GM12892 (cell line): ENCODE data around the gene UBLCP1.
"Not testable (repeated sequence)": the region's sequence is repeated elsewhere in the genome, so short reads cannot be mapped to it uniquely, and the experiment has no call there.

Source experiments
- DNase-seq: peaks from one replicate; pipeline ENCODE4 v3.0.0; 2011; ENCODE audit not compliant: insufficient read length
- FAIRE-seq: peaks from 2 replicates; lab custom pipeline; 2011; peaks lifted over from hg19 to GRCh38; lab: Jason Lieb, UNC
- POLR2A ChIP-seq: IDR thresholded peaks from 2 replicates; pipeline ENCODE4 v1.6.1; 2011; ENCODE audit warnings: low read depth, low read length, control low read depth
- POLR2AphosphoS5 ChIP-seq: IDR thresholded peaks from 2 replicates; pipeline ENCODE4 v1.6.1; 2011; ENCODE audit warnings: low read depth, low read length, control low read depth
- TAF1 ChIP-seq: IDR thresholded peaks from 2 replicates; pipeline ENCODE4 v1.6.1; 2011; ENCODE audit warnings: low read depth, mild to moderate bottlenecking, control low read depth, low read length, borderline replicate concordance

UBLCP1 gene

GRCh38 chr5:159301466-159301865, 38.4 kb downstream of the UBLCP1 start:
- no peak for TF ChIP-seq POLR2AphosphoS5
- no peak for TF ChIP-seq TAF1
- no peak for TF ChIP-seq POLR2A
- DNase-seq (no peak), FAIRE-seq (no peak)

- not testable (repeated sequence) for DNase-seq, FAIRE-seq
These were observed 39.1 kb downstream of the UBLCP1 start for GRCh38 chr5:159301929-159302860.

GRCh38 chr5:159303286-159303685, 40.2 kb downstream of the UBLCP1 start:
- FAIRE-seq = no peak
- no peak for DNase-seq
- TF ChIP-seq POLR2A = no peak
- TF ChIP-seq POLR2AphosphoS5 = no peak
- no peak for TF ChIP-seq TAF1

GRCh38 chr5:159304961-159305595, 42.0 kb downstream of the UBLCP1 start:
- FAIRE-seq (peak; percentile 14), DNase-seq (no peak)
- TF ChIP-seq TAF1 (no peak), POLR2A (no peak), POLR2AphosphoS5 (no peak)

- DNase-seq (no peak), FAIRE-seq (no peak)
- TF ChIP-seq POLR2A = no peak
- no peak for TF ChIP-seq POLR2AphosphoS5
- no peak for TF ChIP-seq TAF1
These were observed 46.8 kb downstream of the UBLCP1 start for GRCh38 chr5:159309689-159310433.

- FAIRE-seq (no peak), DNase-seq (no peak)
- no peak for TF ChIP-seq TAF1
- no peak for TF ChIP-seq POLR2AphosphoS5
- TF ChIP-seq POLR2A = no peak
These were observed 47.4 kb downstream of the UBLCP1 start for GRCh38 chr5:159310511-159310910.

- FAIRE-seq = no peak
These were observed 48.0 kb downstream of the UBLCP1 start for GRCh38 chr5:159311063-159311462.

GRCh38 chr5:159313197-159313596, 50.1 kb downstream of the UBLCP1 start:
- no peak for TF ChIP-seq POLR2A
- TF ChIP-seq TAF1 = no peak
- no peak for TF ChIP-seq POLR2AphosphoS5
- no peak for FAIRE-seq
- no peak for DNase-seq

More at GRCh38 chr5:159311063-159311462, 48.0 kb downstream of the UBLCP1 start:
- TF ChIP-seq TAF1 (no peak), POLR2A (no peak), POLR2AphosphoS5 (no peak)
- DNase-seq = no peak

- TF ChIP-seq TAF1 (no peak), POLR2AphosphoS5 (no peak), POLR2A (no peak)
- no peak for DNase-seq
- FAIRE-seq = peak; percentile 84
These were observed 53.7 kb downstream of the UBLCP1 start for GRCh38 chr5:159316519-159317383.

- no peak for DNase-seq
- TF ChIP-seq POLR2AphosphoS5 = no peak
- TF ChIP-seq TAF1 = no peak
- no peak for TF ChIP-seq POLR2A
- no peak for FAIRE-seq
These were observed 54.8 kb downstream of the UBLCP1 start for GRCh38 chr5:159317849-159318248.

- FAIRE-seq = no peak
- TF ChIP-seq POLR2AphosphoS5 (no peak), POLR2A (no peak), TAF1 (no peak)
- DNase-seq = no peak
These were observed 55.4 kb downstream of the UBLCP1 start for GRCh38 chr5:159318448-159318847.
